ENCODE data around the gene CDKN1C. TPM values are rescaled to one million over a fixed set of nuclear protein-coding genes. Genes with fewer than 3 reads are reported as not detected.

Gene CDKN1C
- total RNA-seq, 2 donors from 2014 or later = 0.58 to 34.8 TPM

GRCh38 chr11:2846470-2846869 is 39.1 kb downstream of the CDKN1C start:
- H3K36me3 Mint-ChIP-seq (ENCODE audit: low read depth) = no peaks in the 10 kb centered on the region
- ATAC-seq (replicated peaks) = no peak
- no peaks in the 10 kb centered on the region for H3K9me3 Mint-ChIP-seq
- no peaks in the 10 kb centered on the region for H3K27me3 Mint-ChIP-seq
- H3K27ac Mint-ChIP-seq = no peak overlapping the region
- no peak overlapping the region for H3K4me3 Mint-ChIP-seq
- no peaks in the 10 kb centered on the region for H3K4me1 Mint-ChIP-seq

DNA sequence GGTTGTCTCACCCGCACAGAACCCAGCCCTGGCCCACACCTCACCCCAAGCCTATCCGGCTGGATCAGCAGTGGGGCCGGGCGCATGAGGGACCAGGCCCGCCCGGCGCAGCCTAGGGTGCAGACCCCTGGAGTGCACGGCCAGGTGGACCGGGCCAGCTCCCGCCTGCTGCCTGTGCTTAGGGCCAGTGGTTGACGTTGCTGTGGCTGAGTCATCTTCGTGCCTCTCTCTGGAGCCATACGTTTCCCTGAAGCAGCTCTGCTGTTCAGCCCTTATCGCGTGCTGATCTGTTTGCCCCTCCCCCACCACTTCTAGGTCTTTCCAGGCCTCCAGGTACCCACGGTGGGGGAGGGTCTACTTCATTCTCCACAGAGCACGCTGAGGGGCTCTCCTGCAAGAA is 39.5 kb downstream of the CDKN1C start:
- no peak overlapping the region for H3K4me3 Mint-ChIP-seq
- H3K27ac Mint-ChIP-seq = no peak overlapping the region
- no peaks in the 10 kb centered on the region for H3K4me1 Mint-ChIP-seq
- H3K36me3 Mint-ChIP-seq (ENCODE audit: low read depth) = no peaks in the 10 kb centered on the region
- no peaks in the 10 kb centered on the region for H3K27me3 Mint-ChIP-seq
- no peaks in the 10 kb centered on the region for H3K9me3 Mint-ChIP-seq
- ATAC-seq (replicated peaks) = no peak

DNA sequence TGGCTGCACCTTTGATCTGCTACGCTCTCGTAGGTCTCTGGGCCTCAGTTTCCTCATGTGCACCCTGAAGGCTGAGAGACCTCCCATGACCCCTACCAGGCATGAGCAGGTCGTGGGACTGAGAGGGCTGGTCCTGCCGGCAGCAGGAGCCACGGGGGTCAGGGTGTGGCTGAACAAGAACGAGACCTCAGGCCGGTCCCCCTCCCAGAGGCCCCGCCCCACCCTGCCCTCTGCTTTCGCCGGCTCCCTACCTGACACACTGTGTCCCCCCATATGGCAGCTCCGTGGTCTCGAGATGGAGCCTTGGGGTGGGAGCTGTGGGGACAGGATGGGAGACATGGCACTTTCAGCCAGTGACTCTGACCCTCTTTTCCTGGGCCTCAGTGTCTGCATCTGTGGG is 40.6 kb downstream of the CDKN1C start:
- no peak overlapping the region for H3K27ac Mint-ChIP-seq
- ATAC-seq (replicated peaks) = no peak
- no peaks in the 10 kb centered on the region for H3K4me1 Mint-ChIP-seq
- H3K36me3 Mint-ChIP-seq (ENCODE audit: low read depth) = no peaks in the 10 kb centered on the region
- no peaks in the 10 kb centered on the region for H3K27me3 Mint-ChIP-seq
- no peaks in the 10 kb centered on the region for H3K9me3 Mint-ChIP-seq
- H3K4me3 Mint-ChIP-seq = no peak overlapping the region

GRCh38 chr11:2844116-2844842 is 41.3 kb downstream of the CDKN1C start:
- Mint-ChIP-seq H3K27ac (no peak overlapping the region), H3K27me3 (no peaks in the 10 kb centered on the region), H3K9me3 (no peaks in the 10 kb centered on the region), H3K36me3 (ENCODE audit: low read depth) (no peaks in the 10 kb centered on the region), H3K4me1 (no peaks in the 10 kb centered on the region), H3K4me3 (no peak overlapping the region)
- ATAC-seq (replicated peaks) = no peak

- no peaks in the 10 kb centered on the region for H3K9me3 Mint-ChIP-seq
- no peak overlapping the region for H3K27ac Mint-ChIP-seq
- no peaks in the 10 kb centered on the region for H3K36me3 Mint-ChIP-seq (ENCODE audit: low read depth)
- H3K4me1 Mint-ChIP-seq = no peaks in the 10 kb centered on the region
- no peak overlapping the region for H3K4me3 Mint-ChIP-seq
- ATAC-seq (replicated peaks) = no peak
- no peaks in the 10 kb centered on the region for H3K27me3 Mint-ChIP-seq
These were observed 42.0 kb downstream of the CDKN1C start for GRCh38 chr11:2843551-2843950.

- no peaks in the 10 kb centered on the region for H3K4me1 Mint-ChIP-seq
- ATAC-seq (replicated peaks) = no peak
- no peak overlapping the region for H3K27ac Mint-ChIP-seq
These were observed 42.7 kb downstream of the CDKN1C start for GRCh38 chr11:2842876-2843275.

GRCh38 chr11:2841411-2842190 is 44.0 kb downstream of the CDKN1C start:
- H3K4me3 Mint-ChIP-seq = no peak overlapping the region
- H3K4me1 Mint-ChIP-seq = no peaks in the 10 kb centered on the region
- no peak overlapping the region for H3K27ac Mint-ChIP-seq
- H3K36me3 Mint-ChIP-seq (ENCODE audit: low read depth) = no peaks in the 10 kb centered on the region
- H3K27me3 Mint-ChIP-seq = no peaks in the 10 kb centered on the region
- no peaks in the 10 kb centered on the region for H3K9me3 Mint-ChIP-seq
- no peak for ATAC-seq (replicated peaks)

More at GRCh38 chr11:2842876-2843275, 42.7 kb downstream of the CDKN1C start:
- Mint-ChIP-seq H3K4me3 (no peak overlapping the region), H3K9me3 (no peaks in the 10 kb centered on the region), H3K27me3 (no peaks in the 10 kb centered on the region), H3K36me3 (ENCODE audit: low read depth) (no peaks in the 10 kb centered on the region)

- Mint-ChIP-seq H3K36me3 (ENCODE audit: low read depth) (no peaks in the 10 kb centered on the region), H3K4me3 (no peak overlapping the region), H3K9me3 (no peaks in the 10 kb centered on the region), H3K27me3 (no peaks in the 10 kb centered on the region), H3K4me1 (peaks cover 5% of the 10 kb centered on the region), H3K27ac (no peak overlapping the region)
- no peak for ATAC-seq (replicated peaks)
These were observed 46.1 kb downstream of the CDKN1C start for GRCh38 chr11:2839395-2839943.

DNA sequence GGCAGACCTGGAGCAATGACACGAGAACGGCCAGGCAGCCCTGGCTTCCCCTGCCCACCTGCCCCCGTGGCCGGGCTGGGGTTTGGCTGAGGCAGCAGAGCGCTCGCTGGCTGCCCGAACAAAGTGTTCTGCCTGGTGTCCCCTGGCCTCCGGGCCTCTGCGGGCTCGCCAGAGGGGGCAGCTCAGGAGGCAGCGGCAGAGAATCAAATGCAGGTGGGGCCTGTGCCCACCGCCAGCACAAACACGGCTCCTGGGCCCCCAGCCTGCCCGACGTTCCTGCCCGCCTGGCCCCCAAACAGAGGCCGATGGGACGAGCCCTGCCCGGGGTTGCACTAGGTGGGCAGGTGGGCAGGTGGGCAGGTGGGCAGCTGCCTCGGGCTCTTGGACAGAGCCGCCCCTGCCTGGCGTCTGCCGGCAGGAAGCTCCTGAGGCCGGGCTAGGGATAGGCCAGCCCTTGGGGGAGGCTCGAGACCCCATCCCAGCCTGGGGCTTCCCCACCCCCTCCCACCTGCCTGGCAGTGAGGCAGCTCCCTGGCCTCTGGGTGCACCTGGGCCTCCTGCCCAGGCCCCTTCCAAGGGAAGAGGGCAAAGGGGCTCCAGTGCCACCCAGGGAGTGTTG is 46.8 kb downstream of the CDKN1C start:
- Mint-ChIP-seq H3K4me3 (no peak overlapping the region), H3K27ac (no peak overlapping the region), H3K36me3 (ENCODE audit: low read depth) (no peaks in the 10 kb centered on the region), H3K9me3 (no peaks in the 10 kb centered on the region), H3K4me1 (peaks cover 5% of the 10 kb centered on the region), H3K27me3 (no peaks in the 10 kb centered on the region)
- no peak for ATAC-seq (replicated peaks)

GRCh38 chr11:2838091-2838490 is 47.5 kb downstream of the CDKN1C start:
- no peak for ATAC-seq (replicated peaks)
- Mint-ChIP-seq H3K27ac (no peak overlapping the region), H3K27me3 (no peaks in the 10 kb centered on the region), H3K9me3 (no peaks in the 10 kb centered on the region), H3K4me1 (peaks cover 5% of the 10 kb centered on the region), H3K4me3 (no peak overlapping the region), H3K36me3 (ENCODE audit: low read depth) (no peaks in the 10 kb centered on the region)

GRCh38 chr11:2837651-2838050 is 47.9 kb downstream of the CDKN1C start:
- no peaks in the 10 kb centered on the region for H3K9me3 Mint-ChIP-seq
- H3K27me3 Mint-ChIP-seq = no peaks in the 10 kb centered on the region
- no peaks in the 10 kb centered on the region for H3K36me3 Mint-ChIP-seq (ENCODE audit: low read depth)
- peaks cover 5% of the 10 kb centered on the region for H3K4me1 Mint-ChIP-seq
- no peak overlapping the region for H3K27ac Mint-ChIP-seq
- ATAC-seq (replicated peaks) = no peak
- no peak overlapping the region for H3K4me3 Mint-ChIP-seq

- Mint-ChIP-seq H3K9me3 (no peaks in the 10 kb centered on the region), H3K36me3 (ENCODE audit: low read depth) (no peaks in the 10 kb centered on the region), H3K27me3 (no peaks in the 10 kb centered on the region), H3K4me1 (peaks cover 5% of the 10 kb centered on the region), H3K27ac (no peak overlapping the region), H3K4me3 (no peak overlapping the region)
- ATAC-seq (replicated peaks) = no peak
These were observed 48.4 kb downstream of the CDKN1C start for GRCh38 chr11:2837096-2837601.

GRCh38 chr11:2836315-2837095 is 49.1 kb downstream of the CDKN1C start:
- Mint-ChIP-seq H3K27me3 (no peaks in the 10 kb centered on the region), H3K4me3 (no peak overlapping the region), H3K36me3 (ENCODE audit: low read depth) (no peaks in the 10 kb centered on the region), H3K4me1 (peaks cover 5% of the 10 kb centered on the region), H3K9me3 (no peaks in the 10 kb centered on the region), H3K27ac (no peak overlapping the region)
- ATAC-seq (replicated peaks) = no peak

DNA sequence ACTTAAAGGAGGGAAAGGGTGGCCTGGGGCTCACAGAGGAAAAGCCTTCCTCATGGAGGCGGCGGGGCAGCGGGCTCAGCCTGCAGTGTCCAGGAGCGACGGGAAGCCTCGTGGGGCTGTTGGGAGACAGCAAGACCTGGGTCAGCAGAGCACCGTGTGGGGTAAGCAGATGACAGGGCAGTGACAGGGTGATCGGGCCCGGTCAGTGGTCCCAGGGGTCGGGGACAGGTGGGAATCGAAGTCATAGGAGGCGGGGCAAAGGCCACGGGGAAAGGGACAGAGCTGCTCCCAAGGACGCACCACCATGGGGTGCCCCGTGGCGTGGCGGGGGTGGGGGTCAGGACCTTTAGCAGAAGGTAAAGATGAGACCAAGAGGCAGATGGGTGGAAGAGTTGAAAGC is 49.8 kb downstream of the CDKN1C start:
- Mint-ChIP-seq H3K4me1 (peaks cover 5% of the 10 kb centered on the region), H3K27me3 (no peaks in the 10 kb centered on the region), H3K27ac (peak overlapping the region; percentile 14), H3K4me3 (no peak overlapping the region), H3K9me3 (no peaks in the 10 kb centered on the region), H3K36me3 (ENCODE audit: low read depth) (no peaks in the 10 kb centered on the region)
- ATAC-seq (replicated peaks) = no peak

Data from activated T-helper 17 cell treated with anti-CD3 and anti-CD28 coated beads, Interleukin-2, amount 50 U/mL, for 72 hours (primary cell).